NB4 (cell line): ENCODE measurements around the gene ERICH2.

Experiments
- POLR2A ChIP-seq: IDR thresholded peaks from 2 replicates; pipeline ENCODE4 v1.6.1; 2011; ENCODE audit warnings: mild to moderate bottlenecking; ENCODE audit not compliant: insufficient read length; ENCODE audit errors: extremely low read depth
- TF ChIP-seq, protein P1 (sequence below): IDR thresholded peaks from one replicate; pipeline ENCODE4 v1.5.1; 2012; ENCODE audit warnings: low read depth, low read length
- TF ChIP-seq, protein P2 (sequence below): IDR thresholded peaks from 2 replicates; pipeline ENCODE4 v1.6.1; 2011; ENCODE audit warnings: low read depth, low read length

DNA sequence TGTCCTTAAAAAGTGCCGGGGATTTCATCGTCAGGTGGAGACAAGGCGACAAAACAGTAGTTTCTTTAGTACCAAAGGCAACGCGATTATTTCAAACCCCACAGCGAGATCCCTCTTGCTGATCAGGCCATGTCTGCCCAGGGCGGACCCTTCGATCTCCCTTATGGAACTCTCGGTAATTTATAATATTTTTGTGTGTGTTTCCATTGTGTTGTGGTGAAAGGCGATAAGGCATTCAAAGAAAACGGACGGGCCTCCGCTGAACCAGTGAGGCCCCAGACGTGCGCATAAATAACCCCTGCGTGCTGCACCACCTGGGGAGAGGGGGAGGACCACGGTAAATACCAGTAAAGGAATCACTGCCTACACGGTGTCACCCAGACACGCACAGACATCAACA, 45.1 kb downstream of the ERICH2 start:
- TF ChIP-seq POLR2A = no peak
- TF ChIP-seq, protein P1, sequence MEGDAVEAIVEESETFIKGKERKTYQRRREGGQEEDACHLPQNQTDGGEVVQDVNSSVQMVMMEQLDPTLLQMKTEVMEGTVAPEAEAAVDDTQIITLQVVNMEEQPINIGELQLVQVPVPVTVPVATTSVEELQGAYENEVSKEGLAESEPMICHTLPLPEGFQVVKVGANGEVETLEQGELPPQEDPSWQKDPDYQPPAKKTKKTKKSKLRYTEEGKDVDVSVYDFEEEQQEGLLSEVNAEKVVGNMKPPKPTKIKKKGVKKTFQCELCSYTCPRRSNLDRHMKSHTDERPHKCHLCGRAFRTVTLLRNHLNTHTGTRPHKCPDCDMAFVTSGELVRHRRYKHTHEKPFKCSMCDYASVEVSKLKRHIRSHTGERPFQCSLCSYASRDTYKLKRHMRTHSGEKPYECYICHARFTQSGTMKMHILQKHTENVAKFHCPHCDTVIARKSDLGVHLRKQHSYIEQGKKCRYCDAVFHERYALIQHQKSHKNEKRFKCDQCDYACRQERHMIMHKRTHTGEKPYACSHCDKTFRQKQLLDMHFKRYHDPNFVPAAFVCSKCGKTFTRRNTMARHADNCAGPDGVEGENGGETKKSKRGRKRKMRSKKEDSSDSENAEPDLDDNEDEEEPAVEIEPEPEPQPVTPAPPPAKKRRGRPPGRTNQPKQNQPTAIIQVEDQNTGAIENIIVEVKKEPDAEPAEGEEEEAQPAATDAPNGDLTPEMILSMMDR = no peak
- TF ChIP-seq, protein P2, sequence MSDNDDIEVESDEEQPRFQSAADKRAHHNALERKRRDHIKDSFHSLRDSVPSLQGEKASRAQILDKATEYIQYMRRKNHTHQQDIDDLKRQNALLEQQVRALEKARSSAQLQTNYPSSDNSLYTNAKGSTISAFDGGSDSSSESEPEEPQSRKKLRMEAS = no peak
